Measurements from ENCODE around the gene ZSCAN5B.
"Not testable (repeated sequence)": the region's sequence is repeated elsewhere in the genome, so short reads cannot be mapped to it uniquely, and the experiment has no call there.

ZSCAN5B gene

DNA sequence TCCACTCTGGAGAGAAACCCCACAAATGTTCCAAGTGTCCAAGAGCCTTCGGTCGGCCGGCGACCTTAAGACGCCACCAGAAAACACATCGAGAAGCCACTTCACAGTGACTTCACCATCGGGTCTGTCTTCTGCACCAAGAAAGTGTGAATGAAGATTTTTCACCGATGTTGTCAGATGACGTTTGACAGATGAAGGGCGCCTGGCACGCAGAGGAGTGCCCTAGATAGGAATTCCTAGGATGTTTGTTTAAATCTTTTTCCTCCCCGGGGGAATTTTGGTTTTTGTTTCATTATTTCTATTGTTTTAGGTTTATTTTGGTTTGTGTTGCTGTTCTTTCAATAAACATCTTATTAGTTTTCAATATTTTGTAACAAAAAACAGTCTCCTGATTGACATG, 11.5 kb upstream of the ZSCAN5B start:
- H3K4me3 ChIP-seq (ENCODE audit: low read depth, low read length): no peak overlapping the region
- H3K4me1 ChIP-seq (ENCODE audit: control insufficient read depth, insufficient read depth, low read length): no peaks in the 10 kb centered on the region
- H3K36me3 ChIP-seq (ENCODE audit: control insufficient read depth, insufficient read depth, low read length): no peaks in the 10 kb centered on the region
- no peak overlapping the region for H3K9ac ChIP-seq (ENCODE audit: low read depth, low read length)
- H3K27me3 ChIP-seq (ENCODE audit: control insufficient read depth, insufficient read depth, low read length): no peaks in the 10 kb centered on the region
- H3K9me3 ChIP-seq (ENCODE audit: control insufficient read depth, insufficient read depth, low read length): peaks cover 2% of the 10 kb centered on the region; the same call in 1 of the 2 replicates
- no peak overlapping the region for H3K27ac ChIP-seq (ENCODE audit: low read depth, low read length)

DNA sequence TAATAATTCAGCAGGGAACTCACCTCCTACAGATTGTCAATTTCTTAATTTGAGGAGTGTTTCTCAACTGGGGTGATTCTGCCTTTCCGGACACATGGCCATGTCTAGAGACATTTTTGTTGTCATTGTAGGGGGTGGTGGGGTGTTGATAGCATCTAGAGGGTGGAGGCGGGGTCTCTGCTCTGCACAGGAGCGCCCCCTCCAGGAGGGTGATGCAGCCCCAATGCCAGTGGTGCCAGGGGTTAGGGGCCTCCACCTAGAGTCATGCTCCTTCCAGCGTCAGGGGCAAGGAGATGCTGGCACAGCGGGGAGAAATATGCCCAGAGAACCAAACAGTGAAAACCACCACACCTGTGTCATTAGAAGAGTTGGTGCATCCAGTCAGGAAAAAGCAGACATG, 10.0 kb upstream of the ZSCAN5B start:
- H3K27ac ChIP-seq (ENCODE audit: low read depth, low read length); H3K9me3 ChIP-seq (ENCODE audit: control insufficient read depth, insufficient read depth, low read length); H3K4me1 ChIP-seq (ENCODE audit: control insufficient read depth, insufficient read depth, low read length); H3K27me3 ChIP-seq (ENCODE audit: control insufficient read depth, insufficient read depth, low read length); H3K4me3 ChIP-seq (ENCODE audit: low read depth, low read length); H3K9ac ChIP-seq (ENCODE audit: low read depth, low read length); H3K36me3 ChIP-seq (ENCODE audit: control insufficient read depth, insufficient read depth, low read length): not testable (repeated sequence)

DNA sequence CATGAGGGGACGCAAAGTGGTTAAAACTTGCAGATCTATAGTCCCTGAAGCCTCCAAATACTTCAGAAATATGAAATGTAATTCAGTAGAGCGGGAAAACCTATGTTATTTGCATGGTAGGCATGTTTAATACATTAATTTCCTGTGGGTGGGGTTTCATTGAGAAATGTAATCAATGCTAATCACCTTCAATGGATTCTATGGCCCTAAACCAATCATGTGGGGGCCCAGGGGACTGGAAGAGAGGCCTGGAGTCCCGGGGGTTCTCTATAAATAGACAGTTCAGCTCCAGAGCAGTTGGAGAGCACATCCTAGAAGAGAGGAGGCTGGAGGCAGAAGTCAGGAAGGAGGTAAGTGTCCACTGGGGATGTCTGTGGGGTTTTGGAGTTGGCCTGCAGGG, 4.4 kb upstream of the ZSCAN5B start, which contains the start of gene ZSCAN5C:
Gene ZSCAN5C (plus strand): TSS at position 301 of the 400 bp plus-strand sequence. CDS start 3,641 bp downstream, outside the sequence.
- Histone ChIP-seq H3K4me1 (ENCODE audit: control insufficient read depth, insufficient read depth, low read length) (no peaks in the 10 kb centered on the region), H3K27me3 (ENCODE audit: control insufficient read depth, insufficient read depth, low read length) (no peaks in the 10 kb centered on the region), H3K27ac (ENCODE audit: low read depth, low read length) (no peak within 1 kb of the TSS), H3K9ac (ENCODE audit: low read depth, low read length) (no peak within 1 kb of the TSS), H3K36me3 (ENCODE audit: control insufficient read depth, insufficient read depth, low read length) (no peaks in the 10 kb centered on the region), H3K9me3 (ENCODE audit: control insufficient read depth, insufficient read depth, low read length) (peaks cover 2% of the 10 kb centered on the region; the same call in 1 of the 2 replicates), H3K4me3 (ENCODE audit: low read depth, low read length) (no peak within 1 kb of the TSS)

DNA sequence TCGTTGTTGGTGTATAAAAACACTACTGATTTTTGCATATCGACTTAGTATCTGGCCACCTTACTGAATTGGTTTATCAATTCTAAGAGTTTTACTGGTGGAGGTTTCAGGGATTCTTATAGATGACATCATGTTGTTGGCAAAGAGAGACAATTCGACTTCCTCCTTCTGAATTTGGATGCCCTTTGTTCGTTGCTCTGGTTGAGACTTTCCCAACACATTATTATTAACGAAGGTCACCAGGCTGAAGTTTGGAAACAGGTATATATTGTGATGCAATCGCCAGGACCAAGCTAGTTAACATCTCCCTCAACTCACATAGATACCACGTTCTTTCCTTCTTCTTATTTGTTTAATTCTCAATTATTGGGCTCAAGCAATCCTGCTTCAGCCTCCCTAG, 2.1 kb upstream of the ZSCAN5B start:
- H3K27me3 ChIP-seq (ENCODE audit: control insufficient read depth, insufficient read depth, low read length): no peaks in the 10 kb centered on the region
- no peak overlapping the region for H3K9ac ChIP-seq (ENCODE audit: low read depth, low read length)
- H3K36me3 ChIP-seq (ENCODE audit: control insufficient read depth, insufficient read depth, low read length): no peaks in the 10 kb centered on the region
- H3K9me3 ChIP-seq (ENCODE audit: control insufficient read depth, insufficient read depth, low read length): no peaks in the 10 kb centered on the region
- no peak overlapping the region for H3K4me3 ChIP-seq (ENCODE audit: low read depth, low read length)
- no peak overlapping the region for H3K27ac ChIP-seq (ENCODE audit: low read depth, low read length)
- H3K4me1 ChIP-seq (ENCODE audit: control insufficient read depth, insufficient read depth, low read length): no peaks in the 10 kb centered on the region

DNA sequence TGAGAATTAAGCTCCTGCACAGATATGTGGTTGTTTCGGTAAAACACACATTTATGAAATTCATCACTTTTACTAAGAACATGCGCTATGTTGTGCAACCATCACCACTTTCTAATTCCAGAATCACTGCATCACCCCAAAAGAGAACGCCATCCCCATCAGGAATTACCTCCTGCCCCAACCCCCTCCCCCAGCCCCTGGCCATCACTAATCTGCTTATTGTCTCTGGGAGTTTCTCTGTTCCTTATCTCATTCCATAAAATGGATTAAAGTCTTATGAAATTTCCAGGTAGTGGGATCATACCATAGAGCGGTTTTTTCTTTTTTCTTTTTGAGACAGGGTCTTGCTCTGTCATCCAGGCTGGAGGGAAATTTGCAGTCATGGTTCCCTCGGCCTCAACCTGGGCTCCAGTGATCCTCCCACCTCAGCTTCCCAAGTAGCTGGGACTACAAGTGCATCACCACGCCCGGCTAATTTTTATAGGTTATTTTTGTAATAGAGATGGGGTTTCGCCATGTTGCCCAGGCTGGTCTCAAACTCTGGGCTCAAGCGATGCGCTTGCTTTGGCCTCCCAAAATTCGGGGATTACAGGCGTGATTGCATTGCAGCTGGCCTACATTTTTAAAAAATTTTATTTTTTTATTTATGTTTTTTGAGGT, 3.5 kb downstream of the ZSCAN5B start:
- Histone ChIP-seq H3K9ac (ENCODE audit: low read depth, low read length) (no peak overlapping the region), H3K27ac (ENCODE audit: low read depth, low read length) (no peak overlapping the region), H3K4me3 (ENCODE audit: low read depth, low read length) (no peak overlapping the region), H3K4me1 (ENCODE audit: control insufficient read depth, insufficient read depth, low read length) (no peaks in the 10 kb centered on the region), H3K9me3 (ENCODE audit: control insufficient read depth, insufficient read depth, low read length) (no peaks in the 10 kb centered on the region), H3K36me3 (ENCODE audit: control insufficient read depth, insufficient read depth, low read length) (no peaks in the 10 kb centered on the region), H3K27me3 (ENCODE audit: control insufficient read depth, insufficient read depth, low read length) (no peaks in the 10 kb centered on the region)

DNA sequence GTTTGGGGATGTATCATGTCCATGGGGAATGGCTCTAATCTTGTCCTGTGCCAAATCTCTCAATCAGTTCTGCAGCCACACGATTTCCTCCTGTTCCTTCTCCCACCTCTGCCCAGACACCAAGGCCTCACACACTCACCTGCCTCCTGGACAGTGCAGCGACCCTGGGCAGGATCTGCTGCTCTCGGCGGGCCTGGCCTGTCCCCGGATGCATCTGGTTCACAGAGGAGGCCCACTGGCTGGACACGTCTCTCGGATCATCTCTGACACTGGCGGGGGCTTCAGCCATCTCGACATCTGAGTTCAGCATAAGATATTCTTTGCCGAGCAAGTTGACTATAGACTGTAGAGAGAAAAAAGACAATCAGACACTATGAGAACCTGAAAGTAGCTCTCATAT, 5.9 kb downstream of the ZSCAN5B start:
- Histone ChIP-seq H3K4me1 (ENCODE audit: control insufficient read depth, insufficient read depth, low read length) (no peaks in the 10 kb centered on the region), H3K4me3 (ENCODE audit: low read depth, low read length) (no peak overlapping the region), H3K9me3 (ENCODE audit: control insufficient read depth, insufficient read depth, low read length) (no peaks in the 10 kb centered on the region), H3K36me3 (ENCODE audit: control insufficient read depth, insufficient read depth, low read length) (no peaks in the 10 kb centered on the region), H3K27ac (ENCODE audit: low read depth, low read length) (no peak overlapping the region), H3K9ac (ENCODE audit: low read depth, low read length) (no peak overlapping the region), H3K27me3 (ENCODE audit: control insufficient read depth, insufficient read depth, low read length) (no peaks in the 10 kb centered on the region)

DNA sequence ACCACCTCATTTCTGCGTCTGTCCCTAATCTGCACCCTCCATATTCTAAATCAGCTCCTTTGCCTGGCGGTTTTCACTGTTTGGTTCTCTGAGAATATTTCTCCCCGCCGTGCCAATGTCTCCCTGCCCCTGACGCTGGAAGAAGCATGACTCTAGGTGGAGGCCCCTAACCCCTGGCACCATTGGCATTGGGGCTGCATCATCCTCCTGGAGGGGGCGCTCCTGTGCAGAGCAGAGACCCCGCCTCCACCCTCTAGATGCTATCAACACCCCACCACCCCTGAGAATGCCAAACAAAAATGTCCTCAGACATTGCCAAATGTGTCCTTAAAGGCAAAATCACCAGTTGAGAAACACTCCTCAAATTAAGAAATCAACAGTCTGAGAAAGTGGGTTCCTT, 6.5 kb downstream of the ZSCAN5B start:
- H3K27ac ChIP-seq (ENCODE audit: low read depth, low read length): no peak overlapping the region
- no peaks in the 10 kb centered on the region for H3K27me3 ChIP-seq (ENCODE audit: control insufficient read depth, insufficient read depth, low read length)
- H3K4me1 ChIP-seq (ENCODE audit: control insufficient read depth, insufficient read depth, low read length): no peaks in the 10 kb centered on the region
- H3K4me3 ChIP-seq (ENCODE audit: low read depth, low read length): no peak overlapping the region
- H3K9me3 ChIP-seq (ENCODE audit: control insufficient read depth, insufficient read depth, low read length): no peaks in the 10 kb centered on the region
- H3K9ac ChIP-seq (ENCODE audit: low read depth, low read length): no peak overlapping the region
- no peaks in the 10 kb centered on the region for H3K36me3 ChIP-seq (ENCODE audit: control insufficient read depth, insufficient read depth, low read length)

DNA sequence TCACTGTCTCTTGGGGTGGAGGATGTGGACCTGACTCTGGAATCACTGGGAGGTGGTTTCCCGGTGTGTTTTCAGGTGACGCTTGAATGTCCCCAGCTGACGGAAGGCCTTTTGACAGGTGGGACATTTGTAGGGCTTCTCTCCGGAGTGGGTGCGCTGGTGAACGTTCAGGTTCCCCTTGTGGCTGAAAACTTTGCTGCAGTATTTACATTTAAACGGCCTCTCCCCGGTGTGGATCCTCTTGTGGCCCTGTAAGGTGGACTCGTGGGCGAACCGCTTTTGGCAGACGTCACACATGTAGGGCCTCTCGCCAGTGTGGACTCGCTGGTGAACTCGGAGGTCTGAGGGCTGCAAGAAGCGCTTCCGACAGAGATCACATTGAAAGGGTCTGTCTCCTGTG, 7.8 kb downstream of the ZSCAN5B start:
- Histone ChIP-seq H3K27me3 (ENCODE audit: control insufficient read depth, insufficient read depth, low read length) (no peaks in the 10 kb centered on the region), H3K36me3 (ENCODE audit: control insufficient read depth, insufficient read depth, low read length) (no peaks in the 10 kb centered on the region), H3K27ac (ENCODE audit: low read depth, low read length) (no peak overlapping the region), H3K4me3 (ENCODE audit: low read depth, low read length) (no peak overlapping the region), H3K9me3 (ENCODE audit: control insufficient read depth, insufficient read depth, low read length) (no peaks in the 10 kb centered on the region), H3K4me1 (ENCODE audit: control insufficient read depth, insufficient read depth, low read length) (no peaks in the 10 kb centered on the region), H3K9ac (ENCODE audit: low read depth, low read length) (no peak overlapping the region)

DNA sequence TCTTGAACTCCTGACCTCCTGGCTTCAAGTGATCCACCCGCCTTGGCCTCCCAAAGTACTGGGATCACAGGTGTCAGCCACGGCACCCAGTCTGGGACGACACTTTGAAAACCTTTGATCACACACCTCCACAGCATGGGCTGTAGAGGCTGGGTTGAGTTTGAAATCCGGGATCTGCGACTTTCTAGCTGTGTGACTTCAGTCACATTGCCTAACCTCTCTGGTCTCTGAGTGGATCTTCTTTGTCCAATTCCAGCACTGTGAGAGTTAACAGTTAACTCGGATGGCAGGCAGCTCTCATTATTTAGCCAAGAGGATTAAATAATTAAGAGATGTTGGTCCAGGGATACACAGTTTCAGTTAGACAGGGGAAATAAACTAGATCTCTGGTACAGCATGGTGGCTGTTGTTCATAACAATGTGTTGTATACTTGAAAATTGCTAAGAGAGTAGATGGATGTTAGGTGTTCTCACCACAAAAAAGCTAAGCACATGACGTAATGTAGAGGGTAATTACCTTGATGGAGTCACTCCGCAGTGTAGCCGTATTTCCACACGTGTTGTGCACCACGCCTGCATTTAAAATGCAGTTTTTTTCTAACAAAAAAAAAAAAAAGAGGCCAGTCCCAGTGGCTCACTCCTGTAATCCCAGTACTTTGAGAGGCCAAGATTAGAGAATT, 19.9 kb downstream of the ZSCAN5B start:
- no peak overlapping the region for H3K27ac ChIP-seq (ENCODE audit: low read depth, low read length)
- no peaks in the 10 kb centered on the region for H3K36me3 ChIP-seq (ENCODE audit: control insufficient read depth, insufficient read depth, low read length)
- peaks cover 3% of the 10 kb centered on the region; the same call in 1 of the 2 replicates for H3K4me1 ChIP-seq (ENCODE audit: control insufficient read depth, insufficient read depth, low read length)
- no peak overlapping the region for H3K4me3 ChIP-seq (ENCODE audit: low read depth, low read length)
- H3K9ac ChIP-seq (ENCODE audit: low read depth, low read length): no peak overlapping the region
- no peaks in the 10 kb centered on the region for H3K27me3 ChIP-seq (ENCODE audit: control insufficient read depth, insufficient read depth, low read length)
- no peaks in the 10 kb centered on the region for H3K9me3 ChIP-seq (ENCODE audit: control insufficient read depth, insufficient read depth, low read length)

DNA sequence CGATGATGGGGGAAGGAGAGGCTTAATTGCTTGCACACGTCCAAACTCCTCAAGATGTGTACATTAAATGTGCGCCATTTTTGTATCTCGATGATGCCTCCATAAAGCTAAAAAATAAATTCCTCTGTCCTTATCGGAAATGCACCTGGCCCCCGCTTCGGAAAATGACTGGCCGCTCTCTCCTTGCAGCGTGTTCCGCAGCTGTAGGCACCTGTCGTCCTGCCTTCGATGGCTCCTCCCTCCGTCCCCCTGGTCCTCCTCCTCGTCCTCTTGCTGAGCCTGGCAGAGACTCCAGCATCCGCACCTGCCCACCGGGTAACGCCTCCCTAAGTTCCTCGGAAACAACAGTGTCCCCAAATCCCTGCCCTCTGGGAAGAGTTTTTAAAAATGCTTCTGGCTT, 20.7 kb downstream of the ZSCAN5B start:
- Histone ChIP-seq H3K27me3 (ENCODE audit: control insufficient read depth, insufficient read depth, low read length) (no peaks in the 10 kb centered on the region), H3K36me3 (ENCODE audit: control insufficient read depth, insufficient read depth, low read length) (no peaks in the 10 kb centered on the region), H3K9me3 (ENCODE audit: control insufficient read depth, insufficient read depth, low read length) (no peaks in the 10 kb centered on the region), H3K9ac (ENCODE audit: low read depth, low read length) (no peak overlapping the region), H3K4me1 (ENCODE audit: control insufficient read depth, insufficient read depth, low read length) (peaks cover 3% of the 10 kb centered on the region; the same call in 1 of the 2 replicates), H3K27ac (ENCODE audit: low read depth, low read length) (no peak overlapping the region), H3K4me3 (ENCODE audit: low read depth, low read length) (no peak overlapping the region)

DNA sequence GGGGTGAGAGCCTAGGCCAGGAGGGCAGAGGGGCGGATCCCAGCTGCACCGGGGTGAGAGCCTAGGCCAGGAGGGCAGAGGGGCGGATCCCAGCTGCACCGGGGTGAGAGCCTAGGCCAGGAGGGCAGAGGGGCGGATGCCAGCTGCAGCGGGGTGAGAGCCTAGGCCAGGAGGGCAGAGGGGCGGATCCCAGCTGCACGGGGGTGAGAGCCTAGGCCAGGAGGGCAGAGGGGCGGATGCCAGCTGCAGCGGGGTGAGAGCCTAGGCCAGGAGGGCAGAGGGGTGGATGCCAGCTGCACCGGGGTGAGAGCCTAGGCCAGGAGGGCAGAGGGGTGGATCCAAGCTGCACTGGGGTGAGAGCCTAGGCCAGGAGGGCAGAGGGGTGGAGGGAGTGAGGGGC, 21.3 kb downstream of the ZSCAN5B start:
- H3K27ac ChIP-seq (ENCODE audit: low read depth, low read length); H3K36me3 ChIP-seq (ENCODE audit: control insufficient read depth, insufficient read depth, low read length); H3K27me3 ChIP-seq (ENCODE audit: control insufficient read depth, insufficient read depth, low read length); H3K4me1 ChIP-seq (ENCODE audit: control insufficient read depth, insufficient read depth, low read length); H3K9ac ChIP-seq (ENCODE audit: low read depth, low read length); H3K9me3 ChIP-seq (ENCODE audit: control insufficient read depth, insufficient read depth, low read length); H3K4me3 ChIP-seq (ENCODE audit: low read depth, low read length): not testable (repeated sequence)

Data from HUES48 (cell line).